Stomach (tissue), 9 donors: ENCODE data around the gene WIPF1. TPM values are rescaled to one million over a fixed set of nuclear protein-coding genes. Genes with fewer than 3 reads are reported as not detected.

Experiments used
- DNase-seq, 2 donors: peaks; one replicate each; pipeline versions ENCODE4 v3.0.0 to v3.0.0-alpha.2; 2013 to 2019
- H3K27ac ChIP-seq, 5 donors: fragments of 200-600 bp in 4 of 5; sonication (generic) in 4 of 5; one replicate each; pipeline ENCODE4 v1.5.1; 2013 to 2019; ENCODE audit warnings: mild to moderate bottlenecking in 1 of 5, moderate library complexity in 1 of 5
- H3K27me3 ChIP-seq, 3 donors: fragments of 200-600 bp; sonication (generic); one replicate each; pipeline ENCODE4 v1.5.1; 2017 to 2019; ENCODE audit warnings: mixed run types in 1 of 3
- H3K36me3 ChIP-seq, 4 donors: fragments of 200-600 bp; sonication (generic); 1 replicate in 3 of 4; 2 replicates in 1 of 4; pipeline ENCODE4 v1.5.1; 2016 to 2019
- H3K4me1 ChIP-seq, 4 donors: fragments of 200-600 bp; sonication (generic); one replicate each; pipeline ENCODE4 v1.5.1; 2016 to 2019
- H3K4me3 ChIP-seq, 4 donors: fragments of 200-600 bp; sonication (generic) in 3 of 4; one replicate each; pipeline ENCODE4 v1.5.1; 2016 to 2019; ENCODE audit warnings: mild to moderate bottlenecking in 1 of 4
- H3K9me3 ChIP-seq, 4 donors: fragments of 200-600 bp; sonication (generic); one replicate each; pipeline ENCODE4 v1.5.1; 2016 to 2019
- CTCF ChIP-seq, 7 experiments: fragments of 450-650 bp in 4 of 7; fragments of 200-600 bp in 3 of 7; sonication (generic) in 3 of 7; IDR thresholded peaks; one replicate each; pipeline ENCODE4 v1.5.1; 2016 to 2019; ENCODE audit warnings: antibody characterized with exemption in 7 of 7, control low read depth in 2 of 7, mild to moderate bottlenecking in 1 of 7
- EP300 ChIP-seq: sonication (generic); formaldehyde crosslinking; IDR thresholded peaks from one replicate; pipeline ENCODE4 v1.6.1; 2017; ENCODE audit warnings: antibody characterized with exemption
- POLR2A ChIP-seq, 4 donors: fragments of 450-650 bp; IDR thresholded peaks; one replicate each; pipeline ENCODE4 v1.6.1; 2016; ENCODE audit warnings: antibody characterized with exemption in 4 of 4, control low read depth in 2 of 4, mild to moderate bottlenecking in 1 of 4, moderate library complexity in 1 of 4
- POLR2AphosphoS5 ChIP-seq, 3 donors: sonication (generic); formaldehyde crosslinking; IDR thresholded peaks; one replicate each; pipeline ENCODE4 v1.6.1; 2016; ENCODE audit warnings: antibody characterized with exemption in 3 of 3
- WGBS, 5 donors: extraction: QIAGEN DNeasy Blood & Tissue Kit in 3 of 5; methylation state at CpG; one replicate each; pipeline versions ENCODE4 v1.1.5 to v1.1.7; 2013 to 2018; 5-methylcytosine and 5-hydroxymethylcytosine counted together
- intact Hi-C: fragments of 100-400 bp; cut with DNase I; formaldehyde crosslinking; loops from one replicate; pipeline ENCODE4 v1.15.1; 2023; ENCODE audit warnings: low total_unique reads
- polyA plus RNA-seq, 3 donors: library from polyadenylated mRNA; stranded (reverse); fragments of 200-250 nt; gene quantifications; one replicate each; pipeline ENCODE4 v1.2.3, GENCODE V29; 2013
- total RNA-seq, 5 donors: library from RNA; depleted of rRNA; stranded (reverse); fragments of >200 nt; gene quantifications; one replicate each; pipeline versions ENCODE4 v1.1.0 to v1.2.3, GENCODE V29; 2014 to 2016
- donor health status: healthy with polysubstance abuse.
- donor health status: Bipolar disorder and iron deficiency.
- donor health status: healthy.

WIPF1 gene
- total and polyA plus RNA-seq, 8 donors, result 8.8 to 43.8 (median 22.0) TPM

DNA sequence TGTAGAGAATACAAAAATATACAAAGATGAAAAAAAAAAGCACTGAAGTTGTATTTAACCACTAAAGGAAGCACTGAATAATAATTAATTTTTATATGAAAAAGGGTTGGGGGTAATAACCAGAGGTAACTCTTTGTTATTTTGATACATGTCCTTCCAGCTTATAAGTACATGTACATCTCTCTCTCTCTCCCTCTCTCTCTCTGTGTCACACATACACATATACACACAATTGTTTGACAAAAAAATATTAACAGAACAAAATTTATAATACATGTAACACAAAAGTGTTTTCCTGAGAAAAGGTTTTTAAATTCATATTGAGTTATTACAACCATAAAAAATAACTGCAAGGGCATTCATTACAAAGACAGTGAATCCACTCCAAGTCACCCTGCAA is 4.6 kb downstream of the WIPF1 start:
- no peak overlapping the region for H3K4me3 ChIP-seq

GRCh38 chr2:174591740-174592139 is 5.9 kb downstream of the WIPF1 start:
- Histone ChIP-seq H3K9me3 (no peaks in the 10 kb centered on the region), H3K27ac (peak overlapping the region in 1 of 5 donors; percentile 30), H3K27me3 (no peaks in the 10 kb centered on the region), H3K36me3 (no peaks in the 10 kb centered on the region), H3K4me1 (peaks cover 0 to 84% (median 24%) of the 10 kb centered on the region in 4 donors), H3K4me3 (no peak overlapping the region)
- 77 to 83% (median 79%) methylated on average over 5 of the region's 5 CpGs for WGBS, 5 donors
- DNase-seq, result no peak
- intact Hi-C loops, result no loop called here
- no peak for TF ChIP-seq POLR2AphosphoS5 (IDR thresholded peaks at IDR 0.05)

More for the DNA sequence above, 4.6 kb downstream of the WIPF1 start:
- intact Hi-C loops, result no loop called here
- TF ChIP-seq EP300 (no peak), POLR2AphosphoS5 (IDR thresholded peaks at IDR 0.05) (no peak), POLR2A (IDR thresholded peaks at IDR 0.05) (no peak), CTCF (IDR thresholded peaks at IDR 0.05) (no peak)
- no peak for DNase-seq
- Histone ChIP-seq H3K36me3 (no peaks in the 10 kb centered on the region), H3K27ac (peak overlapping the region in 4 of 5 donors; percentile 25 to 87 (median 75)), H3K27me3 (no peaks in the 10 kb centered on the region), H3K9me3 (no peaks in the 10 kb centered on the region), H3K4me1 (peaks cover 0 to 78% (median 24%) of the 10 kb centered on the region in 4 donors)

- no peaks in the 10 kb centered on the region for H3K9me3 ChIP-seq
- 71 to 80% (median 76%) methylated on average over 5 of the region's 5 CpGs for WGBS, 5 donors
- intact Hi-C loops, result no loop called here
- no peak for DNase-seq
- H3K4me3 ChIP-seq, result no peak overlapping the region
- H3K4me1 ChIP-seq, result peaks cover 0 to 84% (median 25%) of the 10 kb centered on the region in 4 donors
- no peak for TF ChIP-seq CTCF (IDR thresholded peaks at IDR 0.05)
- no peaks in the 10 kb centered on the region for H3K36me3 ChIP-seq
- no peaks in the 10 kb centered on the region for H3K27me3 ChIP-seq
- peak overlapping the region in 2 of 5 donors; percentile 4 to 30 for H3K27ac ChIP-seq
These were observed 6.5 kb downstream of the WIPF1 start for GRCh38 chr2:174590928-174591648.

GRCh38 chr2:174590346-174590745 is 7.3 kb downstream of the WIPF1 start:
- intact Hi-C loops, result no loop called here
- 68 to 72% (median 71%) methylated on average over 4 of the region's 4 CpGs for WGBS, 5 donors

GRCh38 chr2:174589334-174589733 is 8.3 kb downstream of the WIPF1 start:
- TF ChIP-seq CTCF (IDR thresholded peaks at IDR 0.05) (no peak), EP300 (no peak), POLR2AphosphoS5 (IDR thresholded peaks at IDR 0.05) (no peak), POLR2A (IDR thresholded peaks at IDR 0.05) (no peak)
- Histone ChIP-seq H3K27ac (peak overlapping the region in 2 of 5 donors; percentile 13 to 16), H3K9me3 (no peaks in the 10 kb centered on the region), H3K4me3 (no peak overlapping the region), H3K4me1 (peaks cover 5 to 93% (median 35%) of the 10 kb centered on the region in 4 donors), H3K27me3 (no peaks in the 10 kb centered on the region), H3K36me3 (peaks cover 0 to 15% (median 2%) of the 10 kb centered on the region in 4 donors)
- WGBS, 5 donors, result 82 to 95% (median 88%) methylated on average over 2 of the region's 2 CpGs
- intact Hi-C loops, result no loop called here
- no peak for DNase-seq

More at GRCh38 chr2:174590346-174590745, 7.3 kb downstream of the WIPF1 start:
- Histone ChIP-seq H3K27me3 (no peaks in the 10 kb centered on the region), H3K36me3 (peaks cover 0 to 5% (median 0%) of the 10 kb centered on the region in 4 donors), H3K9me3 (no peaks in the 10 kb centered on the region), H3K4me1 (peaks cover 3 to 87% (median 29%) of the 10 kb centered on the region in 4 donors), H3K27ac (peak overlapping the region in 1 of 5 donors; percentile 26), H3K4me3 (no peak overlapping the region)
- TF ChIP-seq EP300, result no peak
- no peak for TF ChIP-seq POLR2A (IDR thresholded peaks at IDR 0.05)
- no peak for DNase-seq
